Measurements from ENCODE around the gene TK1.
"Not testable (repeated sequence)": the region's sequence is repeated elsewhere in the genome, so short reads cannot be mapped to it uniquely, and the experiment has no call there.

Gene TK1

GRCh38 chr17:78172249-78173051 lies 14.4 kb downstream of the TK1 start:
- Histone ChIP-seq H3K9ac (ENCODE audit: low read depth, low read length) (no peak overlapping the region), H3K4me3 (ENCODE audit: low read depth, low read length) (no peak overlapping the region), H3K4me1 (ENCODE audit: control insufficient read depth, insufficient read depth, low read length) (peaks cover 10% of the 10 kb centered on the region), H3K36me3 (ENCODE audit: control insufficient read depth, insufficient read depth, low read length) (peaks cover 45% of the 10 kb centered on the region), H3K27me3 (ENCODE audit: control insufficient read depth, insufficient read depth, low read length) (no peaks in the 10 kb centered on the region), H3K9me3 (ENCODE audit: control insufficient read depth, insufficient read depth, low read length) (no peaks in the 10 kb centered on the region)

GRCh38 chr17:78171591-78172248 lies 15.1 kb downstream of the TK1 start:
- H3K4me1 ChIP-seq (ENCODE audit: control insufficient read depth, insufficient read depth, low read length) = peaks cover 10% of the 10 kb centered on the region
- H3K9ac ChIP-seq (ENCODE audit: low read depth, low read length); H3K4me3 ChIP-seq (ENCODE audit: low read depth, low read length); H3K9me3 ChIP-seq (ENCODE audit: control insufficient read depth, insufficient read depth, low read length); H3K27me3 ChIP-seq (ENCODE audit: control insufficient read depth, insufficient read depth, low read length): not testable (repeated sequence)
- H3K36me3 ChIP-seq (ENCODE audit: control insufficient read depth, insufficient read depth, low read length) = peaks cover 45% of the 10 kb centered on the region

- Histone ChIP-seq H3K9me3 (ENCODE audit: control insufficient read depth, insufficient read depth, low read length) (no peaks in the 10 kb centered on the region), H3K9ac (ENCODE audit: low read depth, low read length) (no peak overlapping the region), H3K27me3 (ENCODE audit: control insufficient read depth, insufficient read depth, low read length) (no peaks in the 10 kb centered on the region), H3K4me1 (ENCODE audit: control insufficient read depth, insufficient read depth, low read length) (peaks cover 10% of the 10 kb centered on the region), H3K4me3 (ENCODE audit: low read depth, low read length) (no peak overlapping the region), H3K36me3 (ENCODE audit: control insufficient read depth, insufficient read depth, low read length) (peaks cover 40% of the 10 kb centered on the region)
These were observed 15.9 kb downstream of the TK1 start for GRCh38 chr17:78170692-78171590.

- Histone ChIP-seq H3K27me3 (ENCODE audit: control insufficient read depth, insufficient read depth, low read length) (no peaks in the 10 kb centered on the region), H3K9me3 (ENCODE audit: control insufficient read depth, insufficient read depth, low read length) (no peaks in the 10 kb centered on the region), H3K4me3 (ENCODE audit: low read depth, low read length) (peak overlapping the region; percentile 65), H3K4me1 (ENCODE audit: control insufficient read depth, insufficient read depth, low read length) (peaks cover 10% of the 10 kb centered on the region), H3K36me3 (ENCODE audit: control insufficient read depth, insufficient read depth, low read length) (peaks cover 29% of the 10 kb centered on the region), H3K9ac (ENCODE audit: low read depth, low read length) (no peak overlapping the region)
These were observed 17.7 kb downstream of the TK1 start for GRCh38 chr17:78168903-78169793.

GRCh38 chr17:78168242-78168902 lies 18.5 kb downstream of the TK1 start, which contains the start of gene SYNGR2:
TSS of gene SYNGR2 (plus strand) at chr17:78168581. CDS start at chr17:78168617, 36 bp downstream.
- Histone ChIP-seq H3K9ac (ENCODE audit: low read depth, low read length) (no peak within 1 kb of the TSS), H3K27me3 (ENCODE audit: control insufficient read depth, insufficient read depth, low read length) (no peaks in the 10 kb centered on the region)

GRCh38 chr17:78166416-78166815 lies 20.4 kb downstream of the TK1 start:
- H3K4me3 ChIP-seq (ENCODE audit: low read depth, low read length) = no peak overlapping the region
- H3K4me1 ChIP-seq (ENCODE audit: control insufficient read depth, insufficient read depth, low read length) = peaks cover 6% of the 10 kb centered on the region
- peaks cover 7% of the 10 kb centered on the region for H3K36me3 ChIP-seq (ENCODE audit: control insufficient read depth, insufficient read depth, low read length)
- H3K9me3 ChIP-seq (ENCODE audit: control insufficient read depth, insufficient read depth, low read length) = no peaks in the 10 kb centered on the region
- H3K27me3 ChIP-seq (ENCODE audit: control insufficient read depth, insufficient read depth, low read length) = no peaks in the 10 kb centered on the region
- no peak overlapping the region for H3K9ac ChIP-seq (ENCODE audit: low read depth, low read length)

More at GRCh38 chr17:78168242-78168902, 18.5 kb downstream of the TK1 start, which contains the start of gene SYNGR2:
- peaks cover 23% of the 10 kb centered on the region for H3K36me3 ChIP-seq (ENCODE audit: control insufficient read depth, insufficient read depth, low read length)
- peak within 1 kb of the TSS; percentile 65 for H3K4me3 ChIP-seq (ENCODE audit: low read depth, low read length)
- no peaks in the 10 kb centered on the region for H3K9me3 ChIP-seq (ENCODE audit: control insufficient read depth, insufficient read depth, low read length)
- H3K4me1 ChIP-seq (ENCODE audit: control insufficient read depth, insufficient read depth, low read length) = peaks cover 10% of the 10 kb centered on the region

- no peaks in the 10 kb centered on the region for H3K36me3 ChIP-seq (ENCODE audit: control insufficient read depth, insufficient read depth, low read length)
- H3K9ac ChIP-seq (ENCODE audit: low read depth, low read length) = no peak overlapping the region
- H3K4me1 ChIP-seq (ENCODE audit: control insufficient read depth, insufficient read depth, low read length) = peaks cover 5% of the 10 kb centered on the region
- H3K4me3 ChIP-seq (ENCODE audit: low read depth, low read length) = no peak overlapping the region
- H3K27me3 ChIP-seq (ENCODE audit: control insufficient read depth, insufficient read depth, low read length) = no peaks in the 10 kb centered on the region
- no peaks in the 10 kb centered on the region for H3K9me3 ChIP-seq (ENCODE audit: control insufficient read depth, insufficient read depth, low read length)
These were observed 21.9 kb downstream of the TK1 start for GRCh38 chr17:78164748-78165607.

GRCh38 chr17:78163881-78164747 lies 22.7 kb downstream of the TK1 start:
- Histone ChIP-seq H3K27me3 (ENCODE audit: control insufficient read depth, insufficient read depth, low read length) (no peaks in the 10 kb centered on the region), H3K36me3 (ENCODE audit: control insufficient read depth, insufficient read depth, low read length) (no peaks in the 10 kb centered on the region), H3K9ac (ENCODE audit: low read depth, low read length) (no peak overlapping the region), H3K4me3 (ENCODE audit: low read depth, low read length) (no peak overlapping the region), H3K9me3 (ENCODE audit: control insufficient read depth, insufficient read depth, low read length) (no peaks in the 10 kb centered on the region), H3K4me1 (ENCODE audit: control insufficient read depth, insufficient read depth, low read length) (no peaks in the 10 kb centered on the region)

- Histone ChIP-seq H3K9me3 (ENCODE audit: control insufficient read depth, insufficient read depth, low read length) (no peaks in the 10 kb centered on the region), H3K9ac (ENCODE audit: low read depth, low read length) (no peak overlapping the region), H3K4me3 (ENCODE audit: low read depth, low read length) (no peak overlapping the region)
These were observed 27.2 kb downstream of the TK1 start for GRCh38 chr17:78159575-78160158.

More at GRCh38 chr17:78159575-78160158, 27.2 kb downstream of the TK1 start:
- no peaks in the 10 kb centered on the region for H3K4me1 ChIP-seq (ENCODE audit: control insufficient read depth, insufficient read depth, low read length)
- no peaks in the 10 kb centered on the region for H3K27me3 ChIP-seq (ENCODE audit: control insufficient read depth, insufficient read depth, low read length)
- no peaks in the 10 kb centered on the region for H3K36me3 ChIP-seq (ENCODE audit: control insufficient read depth, insufficient read depth, low read length)
